ENCODE data around the gene CHFR. TPM values are rescaled to one million over a fixed set of nuclear protein-coding genes. Genes with fewer than 3 reads are reported as not detected.
"Not testable (repeated sequence)": the region's sequence is repeated elsewhere in the genome, so short reads cannot be mapped to it uniquely, and the experiment has no call there.

The CHFR gene
- total RNA-seq (10 to 100 TPM; 21.4 to 52.3 (median 30.2) TPM), polyA plus RNA-seq (10 to 100 TPM; 18.0 to 38.9 (median 20.3) TPM)

- Histone ChIP-seq H3K4me3 (peak within 1 kb of the TSS; percentile 75 to 93 (median 92)), H3K4me1 (peaks cover 0 to 19% (median 14%) of the 10 kb centered on the region in 4 donors), H3K36me3 (peaks cover 0 to 10% (median 0%) of the 10 kb centered on the region in 4 donors), H3K27ac (peak within 1 kb of the TSS; percentile 92 to 93 (median 93)), H3K27me3 (no peaks in the 10 kb centered on the region), H3K9me3 (no peaks in the 10 kb centered on the region)
- 1 to 2% methylated on average over 84 of the region's 84 CpGs for WGBS, 2 donors
- intact Hi-C loops (cut with DNase I) = loop anchor here (1.0 to 2.0 kb wide), 2 partner anchors 17 to 21 kb away; no protein-coding TSS in a partner anchor
- TF ChIP-seq POLR2A (IDR thresholded peaks at IDR 0.05) (peak in 1 of 2 donors; percentile 26), CTCF (IDR thresholded peaks at IDR 0.05) (no peak), EP300 (IDR thresholded peaks at IDR 0.05) (peak in 2 of 4 donors; percentile 26 to 59), POLR2AphosphoS5 (IDR thresholded peaks at IDR 0.05) (peak; percentile 39 to 81 (median 80))
- DNase-seq = peak; percentile 99
Observed at GRCh38 chr12:132887513-132888351, at the start of gene CHFR. CHFR (minus strand) TSS chr12:132887605; CDS start chr12:132887328, 277 bp downstream.

- DNase-seq; H3K4me1 ChIP-seq; intact Hi-C loops (cut with DNase I); H3K4me3 ChIP-seq; H3K27ac ChIP-seq; H3K27me3 ChIP-seq: not testable (repeated sequence)
- H3K36me3 ChIP-seq = peaks cover 2 to 25% (median 14%) of the 10 kb centered on the region in 4 donors
- peaks cover 0 to 42% (median 6%) of the 10 kb centered on the region in 4 donors for H3K9me3 ChIP-seq
- 98% methylated on average over 8 of the region's 8 CpGs for WGBS, 2 donors
Observed at GRCh38 chr12:132936921-132937320, 49.5 kb upstream of the CHFR start.

- Histone ChIP-seq H3K4me1 (no peaks in the 10 kb centered on the region), H3K9me3 (peaks cover 0 to 43% (median 2%) of the 10 kb centered on the region in 4 donors), H3K27me3 (no peaks in the 10 kb centered on the region), H3K27ac (no peak overlapping the region), H3K36me3 (peaks cover 4 to 25% (median 15%) of the 10 kb centered on the region in 4 donors), H3K4me3 (no peak overlapping the region)
- no peak for DNase-seq
- TF ChIP-seq POLR2AphosphoS5 (IDR thresholded peaks at IDR 0.05) = no peak
- no peak for TF ChIP-seq EP300 (IDR thresholded peaks at IDR 0.05)
- no peak for TF ChIP-seq CTCF (IDR thresholded peaks at IDR 0.05)
- 94 to 95% methylated on average over 2 of the region's 2 CpGs for WGBS, 2 donors
- intact Hi-C loops (cut with DNase I) = no loop called here
Observed at GRCh38 chr12:132936163-132936562, 48.8 kb upstream of the CHFR start.

- no peak for DNase-seq
- no peak overlapping the region for H3K4me3 ChIP-seq
- WGBS, 2 donors = 96 to 99% methylated on average over 6 of the region's 6 CpGs
- intact Hi-C loops (cut with DNase I) = no loop called here
- H3K9me3 ChIP-seq = peaks cover 55 to 79% (median 70%) of the 10 kb centered on the region in 4 donors
- peaks cover 0 to 61% (median 33%) of the 10 kb centered on the region in 4 donors for H3K36me3 ChIP-seq
- no peaks in the 10 kb centered on the region for H3K4me1 ChIP-seq
- H3K27me3 ChIP-seq = no peaks in the 10 kb centered on the region
- no peak overlapping the region for H3K27ac ChIP-seq
- TF ChIP-seq POLR2AphosphoS5 (IDR thresholded peaks at IDR 0.05) (no peak), EP300 (IDR thresholded peaks at IDR 0.05) (no peak), CTCF (IDR thresholded peaks at IDR 0.05) (no peak), POLR2A (IDR thresholded peaks at IDR 0.05) (no peak)
Observed at GRCh38 chr12:132926415-132926833, 39.0 kb upstream of the CHFR start.
